NOMO-1 treated with DMSO at 0.1 percent for 48 hours (cell line): ENCODE data around the gene HAPLN2.

Experiments used
- DNase-seq: peaks from one replicate; lab custom pipeline; 2025; ENCODE audit not compliant: unreplicated experiment; lab: John Stamatoyannopoulos, UW

The HAPLN2 gene

GRCh38 chr1:156660752-156661112 lies 41.5 kb downstream of the HAPLN2 start:
- no peak for DNase-seq

GRCh38 chr1:156662005-156662799 lies 43.0 kb downstream of the HAPLN2 start:
- peak; percentile 12 for DNase-seq

GRCh38 chr1:156662800-156663055 lies 43.5 kb downstream of the HAPLN2 start:
- DNase-seq: no peak

- no peak for DNase-seq
These were observed 44.0 kb downstream of the HAPLN2 start for GRCh38 chr1:156663178-156663577.

GRCh38 chr1:156664046-156664766 lies 45.0 kb downstream of the HAPLN2 start:
- no peak for DNase-seq

- peak; percentile 56 for DNase-seq
These were observed 45.7 kb downstream of the HAPLN2 start for GRCh38 chr1:156664767-156665411.

- DNase-seq: no peak
These were observed 46.3 kb downstream of the HAPLN2 start for GRCh38 chr1:156665539-156665938.

- DNase-seq: no peak
These were observed 47.8 kb downstream of the HAPLN2 start for GRCh38 chr1:156666862-156667609.

- DNase-seq: no peak
These were observed 48.4 kb downstream of the HAPLN2 start for GRCh38 chr1:156667610-156667967.

GRCh38 chr1:156667968-156668709 lies 48.9 kb downstream of the HAPLN2 start:
- no peak for DNase-seq

- DNase-seq: no peak
These were observed 49.8 kb downstream of the HAPLN2 start for GRCh38 chr1:156668801-156669637.

- DNase-seq: no peak
These were observed 50.6 kb downstream of the HAPLN2 start for GRCh38 chr1:156669794-156670193.

GRCh38 chr1:156670359-156670758 lies 51.1 kb downstream of the HAPLN2 start:
- DNase-seq: no peak

- DNase-seq: no peak
These were observed 51.6 kb downstream of the HAPLN2 start for GRCh38 chr1:156670791-156671190.

- DNase-seq: no peak
These were observed 52.6 kb downstream of the HAPLN2 start for GRCh38 chr1:156671804-156672203.

GRCh38 chr1:156673387-156674121 lies 54.3 kb downstream of the HAPLN2 start:
- DNase-seq: no peak
